ENCODE results near the gene PMEPA1.

- TF ChIP-seq POLR2AphosphoS5 (IDR thresholded peaks at IDR 0.05; ENCODE audit: low read depth, low read length) (no peak), TAF1 (IDR thresholded peaks at IDR 0.05; ENCODE audit: borderline replicate concordance, insufficient read depth, low read length) (no peak), FOXP2 (optimal IDR thresholded peaks at IDR 0.05; ENCODE audit: borderline replicate concordance, extremely low read depth, extremely low read length, insufficient read depth) (no peak), REST (IDR thresholded peaks at IDR 0.05; ENCODE audit: insufficient read depth in 1 of 2, low read depth in 2 of 2, low read length in 2 of 2) (no peak), SIN3A (IDR thresholded peaks at IDR 0.05; ENCODE audit: borderline replicate concordance, insufficient read depth, low read length) (no peak)
Measured at GRCh38 chr20:57691699-57692098, 18.1 kb downstream of the PMEPA1 start.

Data from PFSK-1 (cell line).